CD4-positive, alpha-beta T cell treated with Interleukin-6 at 100 ng/mL for 8 hours (primary cell): ENCODE data around the gene OLFM2.
"Not testable (repeated sequence)": the region's sequence is repeated elsewhere in the genome, so short reads cannot be mapped to it uniquely, and the experiment has no call there.

ENCODE experiments used
- DNase-seq: peaks from one replicate; pipeline ENCODE4 v3.0.0-alpha.2; 2020; ENCODE audit warnings: mixed read lengths, low spot score

Gene OLFM2

GRCh38 chr19:9936326-9937000 is at the start of gene OLFM2:
OLFM2 (minus strand) TSS chr19:9936515; CDS start chr19:9936366, 149 bp downstream.
- no peak for DNase-seq

GRCh38 chr19:9981406-9982260 is 45.3 kb upstream of the OLFM2 start:
- no peak for DNase-seq

- DNase-seq = no peak
Observed at GRCh38 chr19:9972103-9972502, 35.8 kb upstream of the OLFM2 start.

GRCh38 chr19:9971166-9971897 is 35.0 kb upstream of the OLFM2 start:
- no peak for DNase-seq

DNA sequence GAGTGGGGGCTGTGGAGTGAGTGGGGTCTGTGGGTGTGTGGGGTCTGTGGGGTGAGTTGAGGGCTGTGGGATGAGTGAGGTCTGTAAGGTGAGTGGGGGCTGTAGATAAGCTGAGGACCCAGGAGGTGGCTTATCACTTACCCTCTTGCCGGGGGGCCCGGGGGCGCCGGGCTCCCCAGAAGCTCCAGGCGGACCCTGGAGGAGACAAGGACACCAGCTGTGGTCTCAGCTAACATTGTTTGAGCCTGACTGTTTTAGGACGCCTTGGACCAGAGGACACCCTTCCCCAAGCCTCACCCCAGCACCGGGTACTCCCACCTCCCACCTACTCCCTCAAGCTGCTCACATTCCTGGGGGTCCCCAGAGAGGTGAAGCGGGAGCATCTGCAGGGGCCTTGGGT is 34.2 kb upstream of the OLFM2 start:
- DNase-seq = no peak

DNA sequence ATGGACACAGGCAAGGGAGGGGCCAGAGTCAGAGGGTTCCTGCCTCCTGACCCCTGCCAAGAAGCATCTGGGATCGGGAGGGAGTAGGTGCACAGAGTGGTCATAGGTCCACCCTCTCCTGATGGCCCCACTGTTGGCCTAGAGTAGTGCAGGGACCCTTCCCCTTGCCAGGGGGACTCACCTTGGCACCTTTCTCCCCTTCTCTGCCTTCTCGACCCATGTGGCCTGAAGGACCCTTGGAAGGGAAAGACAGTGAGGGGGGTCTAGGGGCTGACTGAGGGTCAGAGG is 33.3 kb upstream of the OLFM2 start:
- no peak for DNase-seq

GRCh38 chr19:9968820-9969687 is 32.7 kb upstream of the OLFM2 start:
- no peak for DNase-seq

DNA sequence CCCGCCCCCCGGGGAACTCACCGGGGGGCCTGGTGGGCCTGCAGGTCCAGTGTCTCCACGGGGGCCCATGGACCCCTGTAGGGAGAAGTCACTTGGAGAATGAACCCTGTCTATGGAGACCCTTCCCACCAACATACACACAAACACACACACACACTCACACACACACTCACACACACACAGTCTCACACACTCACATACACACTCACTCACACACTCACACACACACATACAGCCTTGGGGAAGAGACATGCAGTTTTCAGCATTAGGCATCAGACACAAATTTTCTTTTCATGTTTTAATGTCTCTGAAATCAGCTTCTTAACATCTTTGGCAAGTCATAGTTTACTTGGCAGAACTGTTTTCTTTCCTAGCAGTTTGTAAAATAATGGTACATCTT is 31.0 kb upstream of the OLFM2 start:
- DNase-seq = no peak

- DNase-seq = no peak
Observed at GRCh38 chr19:9966448-9966847, 30.1 kb upstream of the OLFM2 start.

- no peak for DNase-seq
Observed at GRCh38 chr19:9966024-9966423, 29.7 kb upstream of the OLFM2 start.

GRCh38 chr19:9962623-9963290 is 26.4 kb upstream of the OLFM2 start:
- no peak for DNase-seq

- DNase-seq = no peak
Observed at GRCh38 chr19:9961103-9961502, 24.8 kb upstream of the OLFM2 start.

DNA sequence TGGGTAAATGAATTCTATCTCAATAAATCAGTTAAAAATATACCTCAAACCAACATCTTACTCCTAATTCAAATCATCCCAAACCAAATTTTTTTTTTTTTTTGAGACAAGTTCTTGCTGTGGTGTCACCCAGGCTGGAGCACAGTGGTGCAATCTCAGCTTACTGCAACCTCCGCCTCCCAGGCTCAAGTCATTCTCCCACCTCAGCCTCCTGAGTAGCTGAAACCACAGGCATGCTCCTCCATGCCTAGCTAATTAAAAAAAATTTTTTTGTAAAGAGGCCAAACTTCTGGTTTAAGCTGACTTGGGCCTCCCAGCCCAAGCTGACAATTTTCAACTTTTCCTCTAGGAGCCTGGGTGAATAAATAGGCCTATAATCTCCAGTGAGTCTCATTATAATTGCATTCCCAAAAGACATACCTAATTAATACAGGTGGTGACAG is 22.1 kb upstream of the OLFM2 start:
- no peak for DNase-seq

- DNase-seq = no peak
Observed at GRCh38 chr19:9956956-9957355, 20.6 kb upstream of the OLFM2 start.

DNA sequence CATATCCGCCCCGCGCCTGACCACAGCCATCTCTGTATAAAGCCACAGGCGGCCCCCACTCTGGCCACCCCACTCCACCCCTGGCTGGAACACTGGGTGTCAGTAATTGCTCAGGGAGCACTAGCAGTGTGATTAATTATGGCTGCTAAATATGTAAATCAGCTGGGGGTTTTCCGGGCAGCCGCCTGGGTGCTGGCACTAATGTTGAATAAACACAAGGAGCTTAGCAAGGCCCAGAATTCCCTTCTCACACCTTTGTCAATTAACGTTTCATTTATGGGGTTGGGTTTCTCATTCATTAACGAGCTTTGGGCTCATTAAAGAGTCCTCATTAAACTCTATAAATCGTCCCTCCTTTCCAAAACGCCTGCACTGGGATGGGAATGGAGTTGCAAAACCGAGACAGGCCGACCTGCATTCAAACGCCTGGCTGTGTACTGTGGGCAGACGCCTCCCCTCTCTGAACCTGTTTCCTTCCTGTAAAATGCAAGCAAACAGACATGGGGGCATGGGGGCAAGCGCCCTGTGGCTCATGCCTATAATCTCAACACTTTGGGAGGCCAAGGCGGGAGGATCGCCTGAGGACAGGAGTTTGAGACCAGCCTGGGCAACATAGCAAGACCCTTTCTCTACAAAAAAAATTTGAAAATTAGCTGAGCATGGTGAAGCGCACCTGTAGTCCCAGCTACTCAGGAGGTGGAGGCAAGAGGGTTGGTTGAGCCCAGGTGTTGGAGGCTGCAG is 17.7 kb upstream of the OLFM2 start:
- DNase-seq = no peak

GRCh38 chr19:9952276-9952675 is 16.0 kb upstream of the OLFM2 start:
- no peak for DNase-seq

DNA sequence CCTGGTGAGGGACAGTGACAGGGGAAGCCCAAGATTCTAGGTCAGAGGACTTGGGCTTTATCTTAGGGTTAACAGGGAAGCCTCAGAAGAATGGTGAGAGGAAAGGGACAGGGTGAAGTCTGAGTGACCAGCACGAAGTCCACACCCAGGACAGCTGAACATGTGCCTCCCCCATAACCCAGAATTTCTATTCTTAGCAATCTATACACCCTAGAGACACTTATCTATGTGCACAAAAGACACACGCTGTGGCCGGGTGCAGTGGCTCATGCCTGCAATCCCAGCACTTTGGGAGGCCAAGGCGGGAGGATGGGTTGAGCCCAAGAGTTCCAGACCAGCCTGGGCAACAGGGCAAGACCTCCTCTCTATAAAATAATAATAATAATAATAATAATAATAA is 11.1 kb upstream of the OLFM2 start:
- DNase-seq = no peak

- not testable (repeated sequence) for DNase-seq
Observed at GRCh38 chr19:9946528-9947125, 10.3 kb upstream of the OLFM2 start.

GRCh38 chr19:9945319-9945966 is 9.1 kb upstream of the OLFM2 start:
- no peak for DNase-seq

DNA sequence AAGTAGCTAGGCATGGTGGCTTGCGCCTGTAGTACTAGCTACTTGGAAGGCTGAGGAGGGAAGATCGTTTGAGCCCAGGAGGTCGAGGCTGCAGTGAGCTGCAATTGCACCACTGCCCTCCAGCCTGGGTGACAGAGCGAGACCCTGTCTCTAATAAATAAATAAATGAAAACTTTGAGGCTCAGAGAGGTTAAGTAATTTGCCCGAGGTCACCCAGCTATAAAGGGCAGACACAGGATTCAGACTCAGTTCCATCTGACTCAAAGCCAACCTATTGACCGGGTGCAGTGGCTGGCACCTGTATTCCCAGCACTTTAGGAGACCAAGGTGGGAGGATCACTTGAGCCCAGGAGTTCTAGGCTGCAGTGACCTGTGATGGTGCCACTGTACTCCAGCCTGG is 7.4 kb upstream of the OLFM2 start:
- no peak for DNase-seq
